ENCODE measurements around the gene GHRL.

GHRL gene

GRCh38 chr3:10294030-10294586 lies 1.4 kb upstream of the GHRL start:
- DNase-seq, result no peak

- DNase-seq, result no peak
Observed at GRCh38 chr3:10291641-10292040, 1.1 kb downstream of the GHRL start.

- DNase-seq, result no peak
Observed at GRCh38 chr3:10290481-10291176, 2.1 kb downstream of the GHRL start.

DNA sequence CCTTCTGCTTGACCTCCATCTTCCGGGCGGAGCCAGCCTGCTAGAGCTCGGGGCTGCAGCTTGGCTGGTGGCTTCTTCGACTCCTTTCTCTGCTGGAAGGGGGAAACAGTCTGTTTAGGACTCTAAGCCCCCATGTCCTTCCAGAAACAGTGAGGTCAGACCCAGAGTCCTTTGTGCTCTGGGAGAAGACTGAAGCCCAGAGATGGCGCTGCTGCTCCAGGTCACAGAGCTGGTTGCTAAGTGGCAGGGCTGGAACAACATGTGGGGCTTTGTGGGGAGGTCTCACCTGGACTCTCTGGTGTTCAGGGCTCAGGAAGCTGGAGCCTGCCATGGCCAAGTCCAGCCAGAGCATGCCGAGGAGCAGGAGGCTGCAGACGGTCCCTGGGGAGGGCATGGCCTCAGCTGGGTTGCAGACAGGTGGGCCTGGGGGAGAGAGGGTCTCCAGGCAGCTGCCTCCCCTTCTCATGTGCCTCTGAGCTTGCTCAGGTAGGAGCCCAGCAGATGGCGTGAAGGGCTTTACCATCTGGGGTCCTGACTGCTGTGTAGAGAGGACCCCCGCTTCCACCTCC lies 2.9 kb downstream of the GHRL start:
- DNase-seq, result no peak

DNA sequence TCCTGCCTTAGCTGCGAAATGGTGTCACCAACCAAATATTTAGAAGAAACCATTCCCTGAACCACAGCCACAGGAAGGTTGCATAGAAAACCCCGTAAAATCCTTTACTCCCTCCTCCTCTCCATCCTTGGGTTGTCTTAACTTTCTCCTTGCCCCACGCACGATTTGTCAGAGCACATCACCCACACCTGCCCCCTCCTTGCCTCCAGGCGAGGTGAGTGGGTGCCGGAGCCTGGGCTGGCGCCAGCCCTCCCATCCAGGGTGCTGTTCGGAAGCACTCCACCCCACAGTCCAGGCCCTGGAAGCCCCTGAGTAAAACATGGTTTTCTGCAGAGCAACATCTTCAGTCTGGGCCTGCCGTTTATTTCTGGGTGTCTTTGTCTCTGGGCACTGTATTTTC lies 3.7 kb downstream of the GHRL start:
- DNase-seq, result no peak

- DNase-seq, result no peak
Observed at GRCh38 chr3:10288575-10288960, 4.2 kb downstream of the GHRL start.

- DNase-seq, result no peak
Observed at GRCh38 chr3:10287936-10288574, 4.7 kb downstream of the GHRL start.

- no peak for DNase-seq
Observed at GRCh38 chr3:10286596-10287295, 6.0 kb downstream of the GHRL start.

GRCh38 chr3:10286133-10286524 lies 6.6 kb downstream of the GHRL start:
- DNase-seq, result no peak

DNA sequence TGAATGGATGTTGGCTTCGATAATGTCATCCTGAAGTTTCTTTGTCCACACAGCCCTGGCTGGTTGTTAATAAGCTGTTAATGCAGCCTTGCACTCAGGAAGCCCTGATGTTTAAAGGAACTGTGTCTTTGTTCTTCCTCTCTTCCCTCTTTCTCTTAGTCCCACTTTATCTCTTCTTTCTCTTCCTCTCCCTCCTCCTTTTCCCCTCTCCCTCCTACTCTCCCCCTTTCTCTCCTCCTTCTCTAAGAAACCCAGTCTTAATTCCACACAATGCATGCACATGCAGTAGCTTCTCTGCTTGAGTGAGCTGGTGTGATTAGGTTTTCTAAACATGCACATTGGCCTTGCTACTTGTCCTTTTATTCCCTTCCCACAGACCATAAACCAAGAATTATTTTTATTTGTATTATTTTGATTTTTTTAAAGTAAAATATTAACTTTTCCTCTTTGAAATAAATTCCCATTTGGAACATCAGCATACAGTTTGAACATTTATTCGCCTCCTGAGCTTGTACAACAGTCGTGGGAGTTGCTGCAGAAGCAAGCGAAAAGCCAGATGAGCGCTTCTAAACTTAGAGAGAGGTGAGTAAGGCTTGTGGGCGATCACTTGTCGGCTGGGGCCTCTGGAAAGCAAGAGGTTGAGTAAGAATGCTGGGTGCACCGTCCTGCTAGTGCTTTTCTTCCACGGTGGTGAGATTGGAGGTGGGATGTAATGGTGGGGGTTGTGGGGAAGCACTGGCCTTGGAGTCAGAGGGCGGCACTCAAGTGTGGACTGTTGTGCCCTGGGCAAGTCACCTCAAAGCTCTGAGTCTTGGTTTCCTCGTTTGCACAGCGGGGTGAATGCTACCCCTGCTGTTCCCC lies 7.2 kb downstream of the GHRL start:
- DNase-seq, result no peak

DNA sequence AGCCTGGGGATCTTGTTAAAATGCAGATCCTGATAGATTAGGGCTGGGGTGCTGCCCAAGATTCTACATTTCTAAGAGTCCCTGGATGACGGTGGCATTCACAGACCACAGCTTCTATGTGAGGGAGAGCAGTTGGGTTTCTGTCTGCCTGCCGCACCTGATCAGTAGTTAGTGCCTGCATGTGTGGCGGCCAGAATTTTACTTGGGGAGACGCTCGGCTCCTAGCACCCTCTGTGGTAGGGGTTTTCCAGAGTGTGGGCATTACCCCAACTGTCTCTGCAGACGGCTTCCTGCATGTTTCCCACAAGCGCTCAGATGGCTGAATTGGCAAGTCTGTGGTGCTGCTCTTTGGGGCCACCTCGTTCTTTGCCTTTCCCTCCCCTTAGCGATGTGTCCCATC lies 8.3 kb downstream of the GHRL start:
- DNase-seq, result peak; percentile 37

- no peak for DNase-seq
Observed at GRCh38 chr3:10283638-10284037, 9.1 kb downstream of the GHRL start.

- DNase-seq, result no peak
Observed at GRCh38 chr3:10281951-10282350, 10.8 kb downstream of the GHRL start.

DNA sequence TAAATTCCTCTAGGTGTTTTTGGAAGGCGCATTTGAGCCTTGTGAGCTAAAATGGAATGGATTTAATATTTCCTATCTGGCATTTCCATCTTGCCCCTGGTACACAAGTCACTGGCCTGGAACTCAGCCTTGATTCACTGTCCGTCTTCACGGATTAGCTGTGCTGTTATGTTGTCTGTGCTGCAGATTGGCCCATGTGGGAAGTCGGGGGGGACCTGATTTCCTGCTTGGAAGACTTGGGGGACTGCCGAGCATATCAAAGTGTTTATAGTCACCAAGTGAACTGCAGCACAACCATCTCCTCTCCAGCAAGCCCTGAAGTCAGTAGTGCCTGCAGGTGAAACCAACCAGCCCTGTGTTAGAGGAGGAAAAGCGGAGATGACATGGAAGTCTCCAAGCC lies 12.2 kb downstream of the GHRL start:
- DNase-seq, result no peak

DNA sequence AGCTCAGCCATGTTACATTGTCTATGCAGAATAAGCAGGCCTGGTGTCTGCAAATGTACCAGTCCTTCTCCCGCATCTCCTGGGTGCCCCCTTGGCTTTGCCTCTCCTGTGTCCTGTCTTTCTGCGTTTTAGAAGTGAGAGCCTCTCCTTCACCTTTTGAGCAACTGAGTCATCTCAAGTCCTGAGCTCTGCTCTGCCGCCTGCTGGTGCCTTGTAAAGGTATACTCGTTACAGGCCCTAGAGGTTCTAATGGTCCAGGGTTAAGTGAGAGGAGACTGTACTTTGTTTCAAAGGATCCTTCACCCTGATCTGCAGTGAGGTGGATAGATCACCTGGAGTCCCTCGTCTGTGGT lies 12.6 kb downstream of the GHRL start:
- DNase-seq, result no peak

- no peak for DNase-seq
Observed at GRCh38 chr3:10279384-10280176, 13.2 kb downstream of the GHRL start.

- no peak for DNase-seq
Observed at GRCh38 chr3:10278501-10278900, 14.2 kb downstream of the GHRL start.

DNA sequence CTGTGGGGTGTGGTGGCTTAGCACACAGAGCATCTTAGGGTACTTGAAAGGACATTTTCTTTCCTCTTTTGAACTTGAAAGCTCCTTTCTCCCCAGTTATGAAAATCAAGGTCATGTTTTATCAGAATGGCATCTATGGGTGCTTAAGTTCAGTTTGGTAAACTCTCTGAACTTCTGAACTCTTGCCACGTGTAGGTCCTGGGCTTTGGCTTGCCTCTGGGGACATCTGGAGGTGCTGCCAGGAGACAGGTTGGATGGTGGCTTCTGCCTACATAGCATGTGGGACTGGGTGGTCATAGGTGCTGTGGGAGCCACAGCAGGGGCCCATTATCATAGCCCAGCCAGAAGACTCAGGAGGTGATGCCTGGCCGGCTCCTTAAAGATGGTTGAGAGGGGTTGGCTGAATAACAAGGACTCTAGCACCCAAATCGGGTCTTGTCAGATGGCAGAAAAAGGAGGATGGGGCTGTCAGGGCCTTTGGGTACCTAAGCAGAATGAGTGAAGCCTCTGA lies 15.6 kb downstream of the GHRL start:
- no peak for DNase-seq

DNA sequence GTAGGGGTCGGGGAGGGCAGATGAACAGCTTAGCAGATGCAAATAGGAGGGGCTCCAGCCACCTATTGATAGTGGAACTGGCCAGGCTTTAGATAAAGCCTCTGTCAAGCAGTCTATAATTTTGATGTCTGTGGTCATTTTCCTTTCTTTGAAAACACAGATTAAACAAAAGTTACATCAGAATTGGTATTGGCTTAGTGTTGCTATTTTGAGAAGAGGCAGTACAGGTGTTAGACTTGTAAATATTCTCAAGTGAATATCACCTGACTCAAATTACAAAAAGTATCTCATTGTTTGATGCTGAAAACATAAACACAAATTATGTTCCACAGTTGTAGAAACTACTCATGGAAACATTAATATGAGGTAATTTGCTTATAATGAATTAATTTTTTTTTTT lies 18.1 kb downstream of the GHRL start:
- DNase-seq, result no peak

DNA sequence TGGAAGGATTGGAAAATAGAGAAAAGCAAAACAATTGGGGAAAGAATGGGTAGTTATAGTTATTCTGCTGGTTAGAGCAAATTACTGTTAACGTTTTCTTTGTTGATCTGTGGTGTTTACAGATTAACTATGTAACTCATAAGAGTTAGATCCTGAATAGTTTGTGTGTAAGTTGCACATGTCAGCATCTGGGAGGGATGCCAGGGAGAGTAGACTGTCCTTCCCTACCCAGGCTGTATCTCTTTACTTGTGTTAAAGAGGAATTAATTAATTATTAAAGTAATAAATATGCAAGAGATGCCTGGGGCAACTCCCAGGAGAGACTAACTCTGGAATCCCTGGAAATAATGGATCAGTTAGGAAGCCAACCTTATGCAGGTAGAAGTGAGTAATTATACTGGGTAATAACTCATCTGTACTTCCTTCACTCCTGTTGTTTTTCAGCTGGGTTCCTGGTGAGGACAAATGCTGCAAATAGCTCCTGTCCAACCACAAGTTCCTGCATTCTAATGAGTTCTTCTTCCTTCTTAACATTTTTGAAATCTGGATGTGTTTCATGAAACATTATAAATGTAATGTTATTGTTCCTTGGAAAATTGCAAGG lies 18.9 kb downstream of the GHRL start:
- no peak for DNase-seq

DNA sequence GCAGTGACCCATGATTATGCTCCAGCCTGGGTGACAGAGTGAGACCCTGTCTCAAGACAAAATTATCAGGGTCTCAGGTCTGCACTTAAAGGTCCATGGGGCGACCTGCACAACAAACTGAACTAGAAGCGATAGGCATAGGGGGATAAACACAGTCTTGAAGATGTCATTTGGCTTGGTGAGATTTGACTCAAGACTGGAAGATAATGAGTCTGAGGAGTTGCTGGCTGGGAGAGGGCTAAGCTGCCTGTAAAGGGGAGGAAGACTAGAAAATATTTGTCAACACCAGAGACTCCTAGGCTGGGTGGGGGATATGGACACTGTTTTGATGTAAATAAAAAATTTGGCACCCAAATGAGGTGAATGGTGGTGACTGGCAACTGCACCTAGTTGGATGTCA lies 19.8 kb downstream of the GHRL start:
- no peak for DNase-seq
